GM18499 (cell line): Measurements from ENCODE around the gene ZNF891.

Experiments used
- ATAC-seq: cut with Tn5 transposase; IDR thresholded peaks from one replicate; pipeline ENCODE4 v1.9.1; 2021; ENCODE audit warnings: moderate number of reproducible peaks; ENCODE audit not compliant: insufficient read depth, unreplicated experiment

The ZNF891 gene

DNA sequence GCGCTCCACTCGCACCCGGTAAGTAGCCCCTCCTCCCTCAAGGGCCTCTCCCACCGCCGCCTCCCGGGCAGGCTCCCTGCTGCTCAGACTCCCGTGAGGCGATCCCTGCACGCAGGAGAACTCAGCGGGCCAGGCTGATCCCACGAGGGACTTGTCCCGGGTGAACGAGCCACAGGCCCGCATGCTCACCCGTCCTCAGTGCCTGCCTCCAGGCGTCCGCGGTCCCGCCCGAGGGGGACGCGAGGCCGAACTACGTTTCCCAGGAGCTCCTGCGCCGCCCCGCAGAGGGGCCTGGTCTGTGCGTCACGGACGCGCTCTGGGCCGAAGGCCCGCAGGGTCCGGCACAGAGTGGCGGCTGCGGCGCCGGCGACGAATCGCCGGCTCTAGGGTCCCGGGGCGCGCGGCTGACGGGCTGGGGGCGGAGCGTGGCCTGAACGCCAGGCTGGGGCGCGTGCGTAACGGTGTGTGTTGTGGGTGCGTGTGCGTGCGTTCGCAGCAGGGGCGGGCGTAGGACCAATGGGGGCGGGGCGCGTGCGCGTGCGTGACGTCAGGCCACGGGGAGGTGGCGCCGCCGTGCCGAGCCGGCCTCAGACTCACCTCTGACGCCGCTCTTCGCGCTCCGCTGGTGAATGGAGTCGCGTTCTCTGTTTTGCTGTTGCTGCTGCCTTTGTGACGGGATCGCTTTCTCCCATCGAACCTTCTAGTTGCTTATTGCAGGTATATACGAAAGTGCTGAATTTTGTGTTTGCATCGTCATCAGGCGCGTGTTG is at the start of gene ZNF891, which contains the start of gene ZNF10:
Gene ZNF891 (minus strand): TSS at position 237 of the 770 bp plus-strand sequence. CDS start 8,356 bp downstream, outside the sequence.
Gene ZNF10 (plus strand): TSS at position 590 of the 770 bp plus-strand sequence. CDS start 13,866 bp downstream, outside the sequence.
- peak; percentile 81 for ATAC-seq

DNA sequence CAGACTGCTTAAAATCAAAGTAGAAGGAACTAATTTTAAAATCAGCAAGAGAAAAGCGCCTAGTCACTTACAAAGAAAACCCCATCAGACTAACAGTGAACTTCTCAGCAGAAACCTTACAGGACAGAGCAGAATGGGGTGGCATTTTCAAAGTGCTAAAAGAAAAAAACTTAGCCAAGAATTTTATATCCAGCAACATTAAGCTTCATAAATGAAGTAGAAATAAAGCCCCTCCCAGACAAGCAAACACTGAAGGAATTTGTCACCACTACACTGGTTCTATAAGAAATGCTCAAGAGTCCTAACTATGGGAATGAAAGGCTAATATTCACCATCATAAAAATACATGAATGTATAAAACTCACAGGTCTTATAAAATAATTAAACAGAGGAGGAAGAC is 44.8 kb upstream of the ZNF891 start:
- ATAC-seq, result no peak

DNA sequence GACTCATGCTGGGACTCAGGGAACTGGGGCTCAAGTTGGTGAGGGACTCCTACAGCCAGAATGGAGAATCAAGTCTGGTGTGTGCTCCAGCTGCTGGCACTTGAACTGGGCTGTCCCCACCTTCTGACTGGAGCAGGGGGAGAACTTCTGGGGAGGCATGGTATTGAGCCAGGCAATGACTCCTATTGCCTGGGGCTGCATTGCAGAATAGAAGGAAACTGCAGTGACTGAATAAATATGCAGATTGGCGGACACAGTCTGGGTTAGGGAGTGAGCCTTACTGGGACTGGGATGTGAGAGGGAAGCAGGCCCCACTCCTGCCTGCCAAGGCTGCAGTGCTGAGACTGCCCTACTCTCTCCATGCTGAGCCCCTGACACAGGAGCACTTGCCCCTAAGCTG is 42.4 kb upstream of the ZNF891 start:
- ATAC-seq, result no peak

DNA sequence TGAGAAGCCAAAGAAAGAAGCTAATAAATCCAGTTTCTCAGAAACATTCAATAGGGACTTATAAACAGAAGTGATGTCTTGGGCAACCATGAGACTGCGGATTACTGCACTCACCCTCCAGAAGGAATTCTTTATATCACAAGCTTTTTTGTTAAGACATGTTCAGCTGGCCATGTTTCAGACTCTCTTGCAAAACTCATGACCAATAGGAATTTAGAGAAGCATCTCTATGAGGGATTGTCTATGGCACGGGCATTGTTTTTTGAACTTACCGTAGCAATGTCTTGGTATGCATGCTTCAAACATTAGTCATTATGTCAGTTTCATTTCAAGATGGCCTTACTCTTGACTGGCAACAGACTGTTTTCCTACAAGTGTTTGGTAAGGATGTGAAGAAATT is 35.7 kb upstream of the ZNF891 start:
- no peak for ATAC-seq

DNA sequence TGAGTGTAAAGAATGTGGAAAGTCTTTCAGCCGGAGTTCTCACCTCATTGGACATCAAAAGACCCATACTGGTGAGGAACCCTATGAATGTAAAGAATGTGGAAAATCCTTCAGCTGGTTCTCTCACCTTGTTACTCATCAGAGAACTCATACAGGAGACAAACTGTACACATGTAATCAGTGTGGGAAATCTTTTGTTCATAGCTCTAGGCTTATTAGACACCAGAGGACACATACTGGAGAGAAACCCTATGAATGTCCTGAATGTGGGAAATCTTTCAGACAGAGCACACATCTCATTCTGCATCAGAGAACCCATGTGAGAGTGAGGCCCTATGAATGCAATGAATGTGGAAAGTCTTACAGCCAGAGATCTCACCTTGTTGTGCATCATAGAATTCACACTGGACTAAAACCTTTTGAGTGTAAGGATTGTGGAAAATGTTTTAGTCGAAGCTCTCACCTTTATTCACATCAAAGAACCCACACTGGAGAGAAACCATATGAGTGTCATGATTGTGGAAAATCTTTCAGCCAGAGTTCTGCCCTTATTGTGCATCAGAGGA is 26.1 kb upstream of the ZNF891 start:
- no peak for ATAC-seq

DNA sequence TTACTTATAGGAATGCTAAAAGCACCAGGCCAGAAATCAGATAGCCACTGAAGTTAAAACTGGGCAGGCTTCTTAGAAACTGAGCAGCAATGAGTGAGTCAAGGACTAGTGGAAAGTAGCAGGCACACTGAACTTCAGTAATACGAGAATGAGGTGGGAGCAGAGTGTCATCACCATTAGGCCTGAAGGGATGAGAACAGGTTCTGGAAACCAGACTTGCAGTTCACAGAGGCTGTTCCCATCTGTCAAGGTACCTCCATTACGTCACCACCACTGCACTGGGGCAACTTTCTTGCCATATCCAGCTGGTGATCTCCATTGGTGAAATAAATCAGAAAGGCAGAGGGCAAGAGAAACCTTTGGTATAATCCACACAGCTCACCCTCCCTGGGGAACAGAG is 15.9 kb upstream of the ZNF891 start:
- no peak for ATAC-seq

DNA sequence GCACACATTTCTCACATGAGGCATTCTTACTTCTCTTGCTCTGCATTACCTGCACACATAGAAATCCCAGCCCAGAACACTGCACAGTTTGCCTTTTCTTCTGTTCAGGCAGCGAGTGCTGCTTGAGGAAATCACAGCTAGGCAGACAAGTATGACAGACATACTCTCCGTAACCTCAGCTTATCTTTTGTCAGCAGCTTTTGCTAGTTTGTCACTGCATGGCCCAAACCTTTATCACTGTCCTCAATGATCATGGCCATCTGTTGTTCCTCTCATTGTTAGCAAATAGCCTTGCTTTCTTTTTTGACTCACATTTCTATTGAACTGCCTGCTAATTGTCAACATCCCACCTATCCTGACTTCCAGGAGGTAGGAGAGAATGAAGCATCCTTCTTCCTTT is 5.7 kb upstream of the ZNF891 start:
- ATAC-seq, result no peak

DNA sequence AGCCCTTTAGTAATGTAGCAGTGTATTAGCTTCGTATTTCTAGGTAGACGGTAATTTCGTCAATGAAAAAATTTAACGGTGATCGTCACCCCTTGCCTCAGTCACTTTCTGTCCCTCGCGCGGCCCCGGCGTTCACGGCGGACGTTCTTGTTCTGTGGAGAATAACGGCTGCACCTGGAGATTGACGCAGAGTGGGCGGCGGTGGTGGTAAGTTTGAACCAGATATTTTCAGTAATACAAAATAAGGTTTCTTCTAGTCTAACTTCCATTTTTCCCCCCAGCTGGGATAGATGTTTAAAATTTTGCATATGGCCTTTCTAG is 694 bp upstream of the ZNF891 start:
- no peak for ATAC-seq

DNA sequence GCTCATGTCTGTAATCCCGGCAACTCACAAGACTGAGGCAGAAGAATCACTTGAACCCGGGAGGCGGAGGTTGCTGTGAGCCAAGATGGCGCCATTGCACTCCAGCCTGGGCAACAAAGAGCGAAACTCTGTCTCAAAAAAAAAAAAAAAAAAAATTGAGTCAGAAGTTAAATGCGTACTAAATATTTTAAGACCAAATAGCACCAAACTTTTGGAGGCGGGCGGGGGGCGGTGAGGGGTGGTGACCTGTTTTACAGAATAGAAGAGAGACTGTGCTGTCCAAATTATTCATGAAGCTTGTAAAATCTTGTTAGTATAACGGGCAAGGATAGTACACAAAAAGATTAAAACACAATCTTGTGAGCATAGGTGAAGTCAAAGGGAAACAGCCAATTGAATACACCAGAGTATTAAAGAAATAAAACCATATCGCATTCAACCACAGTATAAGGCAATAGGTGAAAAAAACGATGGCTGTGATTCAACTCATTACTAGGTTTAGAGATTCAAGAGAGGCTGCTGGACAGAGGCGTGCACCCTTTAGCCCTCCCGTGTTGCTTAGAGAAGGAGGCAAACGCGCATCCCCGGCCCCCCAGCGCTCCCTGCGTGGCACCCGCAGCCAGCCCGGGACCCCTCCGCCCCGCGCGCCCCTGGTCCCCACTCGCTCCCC is 571 bp downstream of the ZNF891 start:
- peak; percentile 5 for ATAC-seq

DNA sequence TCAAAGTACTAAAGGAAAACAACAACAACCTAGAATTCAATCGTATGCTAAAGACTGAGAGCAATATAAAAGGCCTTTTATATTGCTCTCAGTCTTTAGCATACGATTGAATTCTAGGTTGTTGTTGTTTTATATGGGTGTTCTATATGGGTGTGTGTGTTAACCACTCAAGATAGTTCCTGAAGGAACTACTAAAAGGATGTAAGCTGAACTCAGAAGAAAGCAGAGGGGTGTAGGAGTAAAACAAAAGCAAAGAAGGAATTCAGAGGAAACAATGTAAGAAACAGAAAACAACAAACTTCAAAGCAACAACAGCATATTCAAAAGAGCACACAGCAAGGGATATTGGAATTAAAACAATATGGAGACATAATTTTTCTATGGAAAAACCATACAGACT is 5.4 kb downstream of the ZNF891 start:
- ATAC-seq, result no peak

DNA sequence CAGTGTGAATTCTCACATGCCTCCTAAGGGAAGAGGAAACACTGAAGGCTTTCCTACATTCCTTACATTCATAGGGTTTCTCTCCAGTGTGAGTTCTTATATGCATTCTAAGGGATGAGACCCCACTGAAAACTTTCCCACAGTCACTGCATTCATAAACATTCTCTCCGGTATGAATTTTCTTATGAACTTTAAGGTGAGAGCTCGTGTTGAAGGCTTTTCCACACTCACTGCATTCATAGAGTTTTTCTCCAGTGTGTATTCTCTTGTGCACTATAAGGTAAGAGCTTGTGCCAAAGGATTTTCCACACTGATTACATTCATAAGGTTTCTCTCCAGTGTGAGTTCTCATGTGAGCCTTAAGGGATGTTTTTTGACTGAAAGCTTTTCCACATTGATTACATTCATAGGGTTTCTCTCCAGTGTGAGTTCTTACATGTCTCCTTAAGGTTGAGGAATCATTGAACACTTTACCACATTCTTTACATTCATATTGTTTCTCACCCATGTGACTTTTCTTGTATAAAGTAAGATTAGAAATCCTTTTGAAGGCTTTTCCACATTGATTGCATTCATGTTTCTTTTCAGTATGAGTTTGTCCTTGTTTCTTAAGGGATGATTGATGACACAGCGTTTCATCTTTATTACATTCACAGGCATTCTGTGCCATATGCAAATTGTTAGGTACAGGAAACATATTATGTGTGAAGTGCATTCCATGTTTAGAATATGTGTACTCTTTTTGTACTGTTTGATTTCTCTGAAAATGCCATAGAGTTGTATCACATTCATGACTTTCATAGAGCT is 9.5 kb downstream of the ZNF891 start:
- no peak for ATAC-seq

DNA sequence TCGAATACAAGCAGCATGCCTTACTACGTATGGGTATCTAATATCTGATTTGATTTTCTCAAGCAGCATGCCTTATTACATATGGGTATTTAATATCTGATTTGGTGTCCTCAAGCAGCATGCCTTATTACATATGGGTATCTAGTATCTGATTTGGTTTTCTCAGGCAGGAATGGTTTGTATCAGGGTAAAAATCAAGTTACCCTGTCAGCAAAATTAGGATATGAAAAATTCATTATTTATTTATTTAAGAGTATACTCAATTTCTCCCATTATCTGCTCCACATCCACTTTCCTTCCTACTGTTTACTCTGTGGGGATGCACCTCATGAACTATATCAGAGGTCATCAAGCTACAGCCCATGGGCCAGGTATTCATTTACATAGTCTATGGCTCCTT is 21.9 kb downstream of the ZNF891 start:
- no peak for ATAC-seq

DNA sequence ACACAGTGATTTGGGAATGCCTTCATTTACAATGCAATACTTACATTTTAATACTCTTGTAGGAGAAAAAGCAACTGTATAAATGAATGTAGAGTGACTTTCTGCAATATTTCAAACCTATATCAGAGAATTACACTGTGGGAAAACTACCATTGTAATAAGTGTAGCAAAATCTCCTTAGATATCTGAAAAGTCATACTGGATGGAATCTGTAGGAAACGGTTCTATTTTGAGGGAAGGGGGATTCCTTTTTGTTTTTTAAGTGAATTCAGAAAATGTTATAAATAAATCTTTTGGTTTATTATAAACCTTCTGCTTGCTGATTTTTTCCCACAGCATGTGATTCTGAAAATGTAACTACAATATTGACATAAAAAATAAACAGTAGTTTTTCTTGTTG is 23.0 kb downstream of the ZNF891 start:
- no peak for ATAC-seq

DNA sequence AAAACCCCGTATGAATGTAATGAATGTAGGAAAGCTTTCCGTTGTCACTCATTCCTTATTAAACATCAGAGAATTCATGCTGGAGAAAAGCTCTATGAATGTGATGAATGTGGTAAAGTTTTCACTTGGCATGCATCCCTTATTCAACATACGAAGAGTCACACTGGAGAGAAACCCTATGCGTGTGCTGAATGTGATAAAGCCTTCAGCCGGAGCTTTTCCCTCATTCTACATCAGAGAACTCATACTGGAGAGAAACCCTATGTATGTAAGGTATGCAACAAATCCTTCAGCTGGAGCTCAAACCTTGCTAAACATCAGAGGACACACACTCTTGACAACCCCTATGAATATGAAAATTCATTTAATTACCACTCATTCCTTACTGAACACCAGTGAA is 23.8 kb downstream of the ZNF891 start:
- no peak for ATAC-seq

DNA sequence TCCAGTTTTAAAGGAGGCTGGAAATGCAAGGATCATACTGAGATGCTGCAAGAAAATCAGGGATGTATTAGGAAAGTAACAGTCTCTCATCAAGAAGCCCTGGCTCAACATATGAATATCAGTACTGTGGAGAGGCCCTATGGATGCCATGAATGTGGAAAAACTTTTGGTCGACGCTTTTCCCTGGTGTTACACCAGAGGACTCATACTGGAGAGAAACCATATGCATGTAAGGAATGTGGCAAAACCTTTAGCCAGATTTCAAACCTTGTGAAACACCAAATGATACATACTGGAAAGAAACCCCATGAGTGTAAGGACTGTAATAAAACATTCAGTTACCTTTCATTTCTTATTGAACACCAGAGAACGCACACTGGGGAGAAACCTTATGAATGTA is 24.5 kb downstream of the ZNF891 start:
- no peak for ATAC-seq

DNA sequence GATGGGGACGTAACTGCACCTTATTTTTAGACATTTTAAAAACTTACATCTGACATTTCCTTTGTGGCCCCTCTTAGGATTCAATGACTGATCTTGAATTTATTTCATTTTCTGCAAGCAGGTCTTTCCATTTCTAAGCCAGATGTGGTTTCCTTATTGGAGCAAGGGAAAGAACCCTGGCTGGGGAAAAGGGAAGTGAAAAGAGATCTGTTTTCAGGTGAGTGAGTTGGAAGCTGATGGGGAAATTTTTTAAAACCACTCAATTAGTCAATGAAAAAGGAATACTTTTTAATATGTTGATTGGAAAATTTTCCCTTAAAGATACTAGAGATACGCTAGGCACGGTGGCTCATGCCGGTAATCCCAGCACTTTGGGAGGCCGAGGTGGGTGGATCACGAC is 46.7 kb downstream of the ZNF891 start:
- ATAC-seq, result no peak

DNA sequence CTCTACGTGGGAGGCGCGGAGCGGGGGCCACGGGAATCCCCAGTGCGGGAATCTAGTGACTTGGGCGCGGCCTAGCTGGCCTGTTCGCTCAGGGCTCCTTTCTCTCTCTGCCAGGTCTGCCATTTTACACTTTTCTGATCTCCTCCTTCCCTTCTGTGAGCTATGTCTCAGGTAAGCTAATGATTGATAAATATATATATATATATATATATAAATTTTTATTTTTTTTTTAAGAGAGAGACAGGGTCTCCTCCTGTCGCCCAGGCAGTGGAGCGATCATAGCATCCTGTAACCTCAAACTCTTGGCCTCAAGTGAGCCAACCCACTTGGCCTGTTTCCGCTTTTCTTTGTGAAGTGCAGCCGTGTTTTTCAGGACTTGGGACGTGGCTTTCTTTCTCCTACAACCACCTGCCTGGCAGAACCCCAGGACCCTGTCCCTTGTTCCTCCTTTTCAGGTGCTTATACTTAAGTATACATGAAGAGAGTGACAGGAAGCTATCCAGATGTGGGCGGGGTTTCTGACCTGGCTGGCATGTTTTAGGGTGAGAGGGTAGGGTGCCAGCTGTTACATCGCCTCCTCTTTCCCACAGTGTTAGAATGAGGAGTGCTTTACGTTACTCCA is 48.8 kb downstream of the ZNF891 start:
- ATAC-seq, result peak; percentile 13

DNA sequence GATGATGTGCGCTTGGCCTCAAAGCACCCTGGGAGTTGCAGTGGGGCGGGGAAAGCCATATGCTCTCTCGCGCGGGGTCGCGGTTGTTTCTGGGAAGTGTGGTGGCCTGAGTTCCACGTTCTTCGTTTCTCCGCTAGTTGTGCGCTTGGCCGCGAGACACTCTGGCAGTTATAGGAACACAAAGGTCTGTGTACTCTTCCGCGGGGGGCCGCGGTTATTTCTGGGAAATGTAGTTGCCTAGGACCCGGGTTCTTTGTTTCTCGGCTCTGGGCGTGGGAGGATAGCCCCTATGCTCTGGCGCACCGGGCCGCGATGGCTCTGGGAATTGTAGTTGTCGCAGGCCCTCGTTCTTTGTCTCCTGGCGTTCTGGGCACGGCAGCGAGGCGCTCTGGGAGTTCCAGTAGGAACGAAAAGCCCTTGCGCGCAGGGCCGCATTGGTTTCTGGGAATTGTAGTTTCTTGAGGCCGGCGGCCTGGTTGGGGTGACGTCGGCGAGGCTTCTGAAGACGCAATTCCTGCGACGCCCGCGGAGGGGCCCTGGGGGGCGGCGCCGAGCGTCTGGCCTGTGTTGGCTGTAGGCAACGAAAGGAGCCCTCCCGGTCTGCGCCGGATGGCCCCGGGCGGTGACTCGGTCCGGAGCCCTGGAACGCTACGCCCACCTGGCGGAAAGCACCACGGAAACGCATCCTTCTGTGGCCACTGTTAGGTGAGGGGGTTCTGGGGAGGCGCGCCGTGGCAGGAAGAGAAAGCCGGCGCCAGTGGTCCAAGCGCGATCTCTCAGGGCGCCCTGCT is 49.5 kb downstream of the ZNF891 start, which contains the start of gene ZNF140:
Gene ZNF140 (plus strand): TSS at position 556 of the 791 bp plus-strand sequence. CDS start 398 bp downstream, outside the sequence.
- ATAC-seq, result peak; percentile 61

DNA sequence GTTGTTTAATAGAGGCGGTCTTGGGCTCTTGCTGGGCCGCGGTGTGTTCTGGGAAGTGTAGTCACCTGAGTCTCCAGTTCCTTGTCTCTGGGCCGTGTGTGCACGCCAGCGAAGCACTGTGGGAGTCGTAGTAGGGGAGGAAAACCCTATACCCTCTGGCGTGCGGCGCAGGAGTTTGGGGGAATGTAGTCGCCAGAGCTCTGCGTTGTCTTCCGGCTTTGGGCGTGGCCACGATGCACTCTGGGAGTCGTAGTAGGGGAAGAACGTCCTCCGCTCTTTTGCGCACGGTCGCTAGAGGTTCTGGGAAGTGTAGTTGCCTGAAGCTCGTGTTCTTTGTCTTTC is 50.1 kb downstream of the ZNF891 start:
- ATAC-seq, result peak; percentile 58

DNA sequence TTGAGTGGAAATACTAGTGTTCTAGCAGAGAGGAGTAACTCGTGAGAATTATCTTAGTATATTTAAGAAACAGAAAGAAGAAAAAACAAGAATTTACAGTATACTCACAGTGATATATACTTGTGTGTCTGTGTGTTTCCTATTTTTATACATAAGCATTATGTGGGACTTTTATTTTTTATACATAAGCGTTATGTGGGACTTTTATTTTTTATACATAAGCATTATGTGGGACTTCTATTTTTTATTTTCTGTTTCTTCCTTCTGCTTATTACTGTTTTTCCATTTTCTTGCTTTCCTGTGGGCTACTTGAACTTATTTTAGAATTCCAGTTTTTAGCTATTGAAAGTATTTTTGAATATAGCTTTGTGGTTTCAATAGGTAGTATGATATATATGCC is 56.2 kb downstream of the ZNF891 start:
- no peak for ATAC-seq
